ENCODE results near the gene CASP4.

Gene CASP4

GRCh38 chr11:104895634-104896033, 72.7 kb downstream of the CASP4 start:
- DNase-seq (ENCODE audit: low read depth in 1 of 2, low spot score in 1 of 2) = no peak

GRCh38 chr11:104893876-104894275, 74.5 kb downstream of the CASP4 start:
- DNase-seq (ENCODE audit: low read depth in 1 of 2, low spot score in 1 of 2) = no peak

Measured in stimulated activated CD4-positive, alpha-beta T cell treated with anti-CD3 and anti-CD28 coated beads, Interleukin-15, amount 100 ng/mL, for 1 hour (primary cell).